Body of pancreas (tissue), 4 donors: Measurements from ENCODE around the gene RASGRP4.

Source experiments
- POLR2A ChIP-seq, 3 donors: fragments of 450-650 bp; IDR thresholded peaks; one replicate each; pipeline ENCODE4 v1.6.1; 2016; ENCODE audit warnings: antibody characterized with exemption in 3 of 3, mild to moderate bottlenecking in 2 of 3
- TF ChIP-seq, protein P1 (sequence below), 7 experiments: fragments of 450-650 bp in 4 of 7; fragments of 200-600 bp in 3 of 7; sonication (generic) in 3 of 7; IDR thresholded peaks; one replicate each; pipeline ENCODE4 v1.5.1; 2016 to 2019; ENCODE audit warnings: antibody characterized with exemption in 7 of 7

DNA sequence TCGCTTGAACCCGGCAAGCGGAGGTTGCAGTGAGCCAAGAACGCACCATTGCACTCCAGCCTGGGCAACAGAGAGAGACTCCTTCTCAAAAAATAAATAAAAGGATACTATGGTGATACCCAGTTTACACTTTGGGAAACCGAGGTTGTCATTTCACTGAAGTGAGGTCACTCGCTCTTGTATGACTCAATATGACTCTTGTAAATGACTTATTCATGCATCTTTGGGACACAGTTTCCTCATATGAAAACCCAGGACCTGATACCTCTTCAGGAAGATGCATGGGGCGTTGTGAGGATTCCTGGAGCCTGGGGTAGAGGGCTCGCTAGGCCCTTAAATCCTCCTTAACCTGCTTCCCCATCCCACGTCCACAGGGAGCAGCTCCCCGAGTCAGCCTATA, 47.2 kb downstream of the RASGRP4 start:
- TF ChIP-seq, protein P1, sequence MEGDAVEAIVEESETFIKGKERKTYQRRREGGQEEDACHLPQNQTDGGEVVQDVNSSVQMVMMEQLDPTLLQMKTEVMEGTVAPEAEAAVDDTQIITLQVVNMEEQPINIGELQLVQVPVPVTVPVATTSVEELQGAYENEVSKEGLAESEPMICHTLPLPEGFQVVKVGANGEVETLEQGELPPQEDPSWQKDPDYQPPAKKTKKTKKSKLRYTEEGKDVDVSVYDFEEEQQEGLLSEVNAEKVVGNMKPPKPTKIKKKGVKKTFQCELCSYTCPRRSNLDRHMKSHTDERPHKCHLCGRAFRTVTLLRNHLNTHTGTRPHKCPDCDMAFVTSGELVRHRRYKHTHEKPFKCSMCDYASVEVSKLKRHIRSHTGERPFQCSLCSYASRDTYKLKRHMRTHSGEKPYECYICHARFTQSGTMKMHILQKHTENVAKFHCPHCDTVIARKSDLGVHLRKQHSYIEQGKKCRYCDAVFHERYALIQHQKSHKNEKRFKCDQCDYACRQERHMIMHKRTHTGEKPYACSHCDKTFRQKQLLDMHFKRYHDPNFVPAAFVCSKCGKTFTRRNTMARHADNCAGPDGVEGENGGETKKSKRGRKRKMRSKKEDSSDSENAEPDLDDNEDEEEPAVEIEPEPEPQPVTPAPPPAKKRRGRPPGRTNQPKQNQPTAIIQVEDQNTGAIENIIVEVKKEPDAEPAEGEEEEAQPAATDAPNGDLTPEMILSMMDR (IDR thresholded peaks at IDR 0.05), result no peak
- no peak for TF ChIP-seq POLR2A (IDR thresholded peaks at IDR 0.05)
